Measurements from ENCODE around the gene PTPRC. TPM values are rescaled to one million over a fixed set of nuclear protein-coding genes. Genes with fewer than 3 reads are reported as not detected.

PTPRC gene
- total RNA-seq, 2 donors from 2014 or later = 11.2 to 18.7 TPM

DNA sequence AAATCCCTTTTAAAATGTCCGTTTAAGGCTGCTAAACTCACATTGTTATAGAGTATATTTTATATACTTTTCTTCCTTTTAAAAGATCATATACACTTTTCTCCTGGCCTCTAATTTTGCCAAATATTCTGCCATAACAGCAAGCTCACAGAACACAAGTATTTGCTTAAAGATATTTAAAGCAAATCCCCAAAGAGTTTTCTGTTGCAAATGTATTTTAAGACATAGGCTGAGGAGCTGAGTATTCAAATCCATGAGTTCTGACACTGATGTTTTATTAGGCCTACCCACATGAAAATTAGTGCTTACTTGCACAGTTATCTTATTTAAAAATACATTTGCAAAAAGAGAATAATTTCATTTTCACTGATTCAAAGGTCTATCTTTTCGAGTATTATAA lies 1.7 kb upstream of the PTPRC start:
- no peak for DNase-seq
- no peaks in the 10 kb centered on the region for H3K4me1 ChIP-seq
- H3K9ac ChIP-seq (ENCODE audit: low read depth in 2 of 2, low read length in 2 of 2) = no peak overlapping the region
- H3K9me3 ChIP-seq = no peaks in the 10 kb centered on the region
- TF ChIP-seq CTCF (IDR thresholded peaks at IDR 0.05) = no peak
- no peaks in the 10 kb centered on the region for H3K36me3 ChIP-seq
- intact Hi-C loops (cut with DNase I) = no loop called here
- H3K27me3 ChIP-seq = no peaks in the 10 kb centered on the region
- H3K4me3 ChIP-seq = no peak overlapping the region
- H3K27ac ChIP-seq = no peak overlapping the region

DNA sequence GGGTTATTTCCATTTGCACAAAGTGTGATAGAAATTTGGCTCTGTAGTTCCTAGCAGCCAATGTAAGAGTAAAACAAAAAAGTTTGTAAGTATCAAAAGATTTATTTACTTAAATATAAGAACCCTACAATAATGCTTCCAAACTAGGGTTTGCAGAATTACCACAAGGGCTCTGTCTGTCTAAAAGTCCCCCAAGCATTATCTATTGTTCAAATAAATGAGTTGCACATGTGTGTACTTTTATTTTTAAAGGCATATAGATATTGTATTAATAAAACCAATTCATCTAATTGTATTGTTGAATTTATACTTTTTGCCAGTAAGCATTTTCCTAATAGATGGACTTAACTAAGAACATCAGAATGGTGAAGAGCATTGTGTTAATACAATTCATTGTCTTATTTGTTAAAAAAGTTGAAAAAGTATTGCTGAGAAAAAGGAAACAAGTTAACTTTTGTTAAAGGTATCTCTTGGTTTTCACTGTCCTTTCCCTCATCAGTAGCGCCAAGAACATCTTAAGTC lies 863 bp upstream of the PTPRC start:
- no peak for DNase-seq
- Histone ChIP-seq H3K27me3 (no peaks in the 10 kb centered on the region), H3K27ac (peak overlapping the region; percentile 38), H3K36me3 (no peaks in the 10 kb centered on the region), H3K4me1 (no peaks in the 10 kb centered on the region), H3K9me3 (no peaks in the 10 kb centered on the region), H3K9ac (ENCODE audit: low read depth in 2 of 2, low read length in 2 of 2) (no peak overlapping the region), H3K4me3 (no peak overlapping the region)
- intact Hi-C loops (cut with DNase I) = no loop called here
- no peak for TF ChIP-seq CTCF (IDR thresholded peaks at IDR 0.05)

DNA sequence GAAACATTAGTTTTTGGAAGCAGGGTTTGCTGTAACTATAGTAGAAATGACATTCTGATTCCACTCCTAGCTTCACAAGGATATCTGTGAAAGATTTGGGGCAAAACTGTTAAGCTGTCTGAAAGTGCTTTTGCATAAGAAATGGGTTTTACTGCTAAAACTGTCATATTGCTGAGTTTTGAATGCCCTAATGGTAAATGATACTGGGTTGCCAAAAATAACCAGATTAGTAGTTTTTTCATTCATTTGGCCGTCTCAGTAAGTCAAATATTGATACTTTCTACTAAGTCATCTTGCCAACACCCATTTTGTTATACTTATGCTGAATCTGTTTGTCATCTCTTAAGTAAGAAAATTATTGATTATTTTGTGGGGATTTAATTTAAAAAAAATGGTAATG lies 399 bp upstream of the PTPRC start:
- intact Hi-C loops (cut with DNase I) = no loop called here
- no peak for DNase-seq
- Histone ChIP-seq H3K9ac (ENCODE audit: low read depth in 2 of 2, low read length in 2 of 2) (no peak overlapping the region), H3K36me3 (no peaks in the 10 kb centered on the region), H3K4me3 (no peak overlapping the region), H3K27me3 (no peaks in the 10 kb centered on the region), H3K27ac (peak overlapping the region; percentile 38), H3K9me3 (no peaks in the 10 kb centered on the region), H3K4me1 (no peaks in the 10 kb centered on the region)
- TF ChIP-seq CTCF (IDR thresholded peaks at IDR 0.05) = no peak

DNA sequence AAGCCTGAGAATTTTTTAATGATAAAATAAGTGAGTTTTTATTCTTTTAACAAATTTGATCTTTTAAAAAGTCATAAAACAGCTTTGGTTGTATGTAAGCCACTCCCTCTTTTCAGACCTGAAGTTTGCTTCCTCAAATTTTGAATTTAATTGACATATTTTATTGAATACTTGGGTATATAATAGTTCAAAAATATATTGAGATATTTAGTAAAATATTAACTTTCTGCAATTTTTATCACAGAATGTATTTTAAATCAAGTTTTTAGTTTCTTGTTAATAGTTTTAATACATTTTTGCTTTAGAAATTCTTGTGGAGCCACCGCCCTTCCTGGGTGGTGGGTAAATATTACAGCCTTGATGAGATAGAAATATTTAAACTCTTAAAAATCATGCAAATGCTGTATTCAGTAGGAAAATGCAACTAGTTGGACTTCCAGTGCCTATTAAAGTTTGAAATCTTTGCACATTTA lies 867 bp downstream of the PTPRC start:
- Histone ChIP-seq H3K9me3 (no peaks in the 10 kb centered on the region), H3K4me1 (no peaks in the 10 kb centered on the region), H3K36me3 (no peaks in the 10 kb centered on the region), H3K9ac (ENCODE audit: low read depth in 2 of 2, low read length in 2 of 2) (no peak overlapping the region), H3K27me3 (no peaks in the 10 kb centered on the region), H3K4me3 (peak overlapping the region; percentile 9), H3K27ac (peak overlapping the region; percentile 56)
- intact Hi-C loops (cut with DNase I) = no loop called here
- no peak for DNase-seq
- TF ChIP-seq CTCF (IDR thresholded peaks at IDR 0.05) = no peak

DNA sequence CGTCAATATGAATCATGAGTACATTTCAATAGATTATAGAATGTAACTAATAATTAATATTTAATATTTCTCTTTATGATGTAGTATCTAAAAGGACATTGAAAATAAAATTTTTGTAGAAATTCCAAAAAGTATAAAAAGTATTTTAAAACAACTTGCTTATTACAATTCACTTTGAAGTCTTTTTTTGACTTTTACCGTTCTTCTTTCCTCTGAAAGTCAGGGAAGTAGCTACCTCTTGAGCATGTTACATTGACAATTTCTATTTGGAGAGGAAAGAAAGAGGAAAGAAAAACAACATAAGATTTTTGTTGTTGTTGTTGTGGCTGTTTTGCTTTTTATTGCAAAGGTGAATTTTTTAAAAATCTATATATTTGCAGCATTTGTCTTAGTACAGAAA lies 1.3 kb downstream of the PTPRC start:
- peak overlapping the region; percentile 9 for H3K4me3 ChIP-seq
- no peak overlapping the region for H3K9ac ChIP-seq (ENCODE audit: low read depth in 2 of 2, low read length in 2 of 2)
- no peaks in the 10 kb centered on the region for H3K27me3 ChIP-seq
- intact Hi-C loops (cut with DNase I) = no loop called here
- H3K36me3 ChIP-seq = no peaks in the 10 kb centered on the region
- DNase-seq = no peak
- H3K4me1 ChIP-seq = no peaks in the 10 kb centered on the region
- TF ChIP-seq CTCF (IDR thresholded peaks at IDR 0.05) = no peak
- peak overlapping the region; percentile 56 for H3K27ac ChIP-seq
- no peaks in the 10 kb centered on the region for H3K9me3 ChIP-seq

Measured in colonic mucosa (tissue), 4 donors.